SH-SY5Y (cell line): ENCODE results near the gene KRTAP5-1.

Experiments used
- GATA2 ChIP-seq: IDR thresholded peaks from 2 replicates; pipeline ENCODE4 v1.6.1; 2011; ENCODE audit warnings: mild to moderate bottlenecking, low read depth, low read length
- GATA3 ChIP-seq: IDR thresholded peaks from 2 replicates; pipeline ENCODE4 v1.6.1; 2011; ENCODE audit warnings: low read depth, mild to moderate bottlenecking, low read length, moderate library complexity

- TF ChIP-seq GATA3, result no peak
- no peak for TF ChIP-seq GATA2
Measured at GRCh38 chr11:1536065-1536843, 48.8 kb downstream of the KRTAP5-1 start.
